NOMO-1 treated with dmso at 0.1 percent for 144 hours (cell line): ENCODE measurements around the gene COMMD10.
A peak's percentile ranks its signal among the peaks of the same experiment; 100 is the strongest.

Experiments used
- DNase-seq: peaks from one replicate; lab custom pipeline; 2025; ENCODE audit not compliant: unreplicated experiment; lab: John Stamatoyannopoulos, UW

The COMMD10 gene

DNA sequence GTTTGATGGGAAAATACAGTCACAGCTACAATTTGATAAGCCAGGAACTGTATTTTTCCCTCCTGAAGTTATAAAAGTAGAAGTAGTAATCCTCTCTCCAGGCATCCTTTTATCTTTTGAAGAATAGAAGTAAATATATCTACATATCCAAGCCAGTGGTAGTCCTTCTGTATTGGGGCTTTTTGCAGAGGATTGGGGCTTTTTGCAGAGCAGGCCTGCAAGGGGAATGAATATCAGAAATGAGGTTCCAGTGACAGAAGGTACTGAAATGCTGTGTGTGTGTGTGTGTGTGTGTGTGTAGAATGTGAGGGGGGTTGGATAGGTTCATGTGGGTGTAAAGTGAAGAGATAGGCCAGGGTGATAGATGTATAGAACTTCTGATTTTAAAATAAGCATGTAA, 127.4 kb downstream of the COMMD10 start:
- no peak for DNase-seq

DNA sequence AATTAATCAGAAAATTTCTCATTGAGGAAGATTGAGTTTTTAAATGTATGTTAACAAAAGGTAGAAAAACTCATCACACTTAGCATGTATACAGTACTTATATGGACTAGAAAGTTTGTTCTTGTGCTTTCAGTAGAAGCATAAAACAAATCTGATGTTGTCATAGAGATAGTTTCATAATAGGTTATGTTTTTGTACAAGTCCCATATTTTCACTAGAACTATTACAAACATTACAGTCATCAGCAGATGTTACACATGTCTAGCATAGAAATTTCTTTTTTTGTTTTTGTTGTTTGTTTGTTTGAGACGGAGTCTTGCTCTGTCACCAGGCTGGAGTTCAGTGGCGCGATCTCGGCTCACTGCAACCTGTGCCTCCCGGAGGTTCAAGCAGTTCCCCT, 131.4 kb downstream of the COMMD10 start:
- DNase-seq, result no peak

DNA sequence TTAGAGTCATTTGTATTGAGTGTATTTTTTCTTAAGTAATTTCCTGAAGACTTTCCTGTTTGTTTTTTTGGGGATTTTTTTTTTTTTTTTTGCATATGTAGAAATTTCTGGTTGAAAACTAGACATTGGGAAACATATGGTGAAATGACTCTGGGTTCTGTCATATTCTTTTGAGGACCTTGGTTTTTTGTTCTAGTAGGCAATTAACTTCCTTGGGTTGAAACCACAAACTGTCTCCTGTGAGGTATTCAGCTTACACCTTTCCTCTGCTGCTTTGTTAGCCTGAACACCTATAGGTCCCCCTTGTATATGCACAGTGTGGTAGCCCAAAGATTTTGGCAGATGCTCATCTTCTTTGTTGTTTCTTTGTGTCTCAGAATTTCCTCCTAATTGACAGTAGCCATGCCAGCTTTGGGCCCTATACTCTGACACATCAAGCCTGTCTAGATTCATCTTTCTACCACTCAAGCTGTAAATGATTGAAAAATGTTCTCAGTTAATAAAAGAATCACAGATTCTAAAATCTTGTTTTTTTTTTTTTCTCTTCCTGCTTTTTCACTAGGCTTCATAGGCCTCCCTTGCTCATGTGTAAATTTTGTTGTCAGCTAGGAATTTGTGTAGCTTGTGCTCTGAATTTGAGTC, 140.6 kb downstream of the COMMD10 start:
- DNase-seq, result peak; percentile 41

DNA sequence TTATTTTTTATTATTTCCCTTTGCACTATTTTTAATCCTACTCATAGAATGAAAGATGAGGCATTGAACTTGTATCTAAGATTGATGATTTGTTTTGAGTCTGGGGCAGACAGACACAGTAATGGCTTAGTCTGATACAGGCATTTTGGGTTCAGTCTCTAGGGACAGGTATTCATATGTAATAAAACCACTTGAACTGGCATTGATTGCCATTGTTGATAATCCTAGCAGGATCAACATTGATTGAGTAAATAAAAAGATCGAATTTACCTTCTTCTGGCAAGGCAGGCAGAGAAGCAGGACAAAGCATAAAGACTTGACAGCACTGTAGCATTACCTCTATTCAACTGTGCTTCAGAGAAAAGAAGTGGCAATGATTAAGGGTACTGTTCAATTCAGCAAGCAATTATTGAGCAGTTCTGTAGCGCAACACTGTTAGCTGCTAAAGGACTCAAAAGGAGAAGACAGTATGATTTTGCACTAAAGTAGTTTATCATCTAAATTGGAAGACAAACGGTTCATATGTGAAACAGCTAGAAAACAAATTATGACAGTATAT, 144.4 kb downstream of the COMMD10 start:
- no peak for DNase-seq

DNA sequence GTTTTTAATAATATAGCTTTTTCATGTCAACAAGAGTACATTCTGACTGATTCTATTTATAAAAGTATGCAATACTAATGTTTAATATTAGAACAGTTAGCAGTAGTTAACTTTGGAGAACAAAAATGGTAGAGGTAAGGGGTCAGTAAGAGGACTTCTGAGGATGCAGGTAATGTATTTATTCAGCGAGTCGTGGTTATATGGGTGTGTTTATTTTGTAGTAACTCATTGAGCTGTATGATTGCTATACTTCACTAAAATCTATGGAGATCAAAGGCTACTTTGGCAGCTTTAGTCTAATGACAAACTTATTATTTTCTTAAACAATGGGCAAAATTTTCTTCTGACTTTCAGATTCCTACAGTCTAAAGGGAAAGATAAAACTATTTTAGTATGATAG, 146.5 kb downstream of the COMMD10 start:
- no peak for DNase-seq

DNA sequence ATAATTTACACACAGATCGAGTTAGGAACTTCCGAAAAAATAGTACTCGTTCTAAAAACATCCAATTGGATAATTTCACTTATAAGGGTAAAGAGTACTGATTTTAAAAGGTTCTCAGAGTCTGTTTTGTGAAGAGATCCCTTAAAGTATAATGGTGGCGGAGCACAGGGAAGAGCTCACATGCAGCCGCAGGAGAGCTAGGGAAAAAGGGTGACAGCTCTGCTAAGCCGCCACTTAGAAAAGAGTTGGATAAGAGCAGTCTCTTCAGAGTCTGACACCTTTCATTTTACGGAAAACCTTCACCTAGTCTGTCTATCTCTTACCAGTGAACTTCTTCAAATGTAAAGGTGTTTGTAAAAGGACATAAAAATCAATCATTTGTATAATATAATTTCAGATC, 149.9 kb downstream of the COMMD10 start:
- no peak for DNase-seq

DNA sequence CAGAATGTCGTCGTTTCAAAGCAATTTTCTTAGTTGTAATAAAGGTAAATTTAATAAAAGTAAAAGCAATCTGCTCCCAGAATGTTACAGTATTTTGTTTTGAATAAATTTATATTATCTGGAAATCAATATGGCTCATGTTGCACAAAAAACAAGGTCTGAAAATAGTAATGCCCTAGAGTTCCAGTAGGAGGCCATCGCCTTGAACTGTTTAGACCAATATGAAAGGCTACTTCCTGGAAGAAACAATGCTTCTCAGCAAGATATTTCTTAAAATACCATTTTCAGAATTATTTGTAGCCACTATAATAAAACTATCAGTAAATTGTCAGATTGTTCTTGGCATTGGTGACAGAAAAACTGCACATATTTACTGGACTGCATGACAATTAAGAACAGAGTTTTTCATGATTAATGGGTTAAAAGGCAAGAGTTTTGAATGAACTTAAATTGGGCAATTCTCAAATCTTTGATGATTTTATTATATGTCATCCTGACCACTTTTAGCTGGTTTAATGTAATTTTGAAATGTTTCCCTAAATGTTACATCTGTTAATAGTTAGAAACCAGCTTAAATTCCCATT, 153.2 kb downstream of the COMMD10 start:
- no peak for DNase-seq

DNA sequence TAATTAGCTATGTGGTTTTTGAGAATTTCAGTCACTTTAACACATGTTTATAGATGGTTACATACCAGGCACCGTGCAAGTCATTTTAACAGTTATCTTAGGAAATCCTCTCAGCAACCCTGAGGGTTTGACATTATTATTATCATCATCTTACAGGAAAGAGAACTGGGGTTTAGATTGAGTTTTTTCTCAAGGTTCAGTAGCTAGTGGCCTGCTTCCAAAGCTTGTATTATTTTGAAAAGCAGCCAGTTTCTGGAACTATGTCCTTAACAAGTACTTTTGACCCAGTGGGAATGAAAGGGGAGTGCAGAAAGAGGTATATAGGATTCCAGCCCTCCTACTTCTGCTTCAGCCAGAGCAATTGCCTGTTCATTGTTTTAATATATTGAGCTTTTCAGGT, 157.5 kb downstream of the COMMD10 start:
- no peak for DNase-seq

DNA sequence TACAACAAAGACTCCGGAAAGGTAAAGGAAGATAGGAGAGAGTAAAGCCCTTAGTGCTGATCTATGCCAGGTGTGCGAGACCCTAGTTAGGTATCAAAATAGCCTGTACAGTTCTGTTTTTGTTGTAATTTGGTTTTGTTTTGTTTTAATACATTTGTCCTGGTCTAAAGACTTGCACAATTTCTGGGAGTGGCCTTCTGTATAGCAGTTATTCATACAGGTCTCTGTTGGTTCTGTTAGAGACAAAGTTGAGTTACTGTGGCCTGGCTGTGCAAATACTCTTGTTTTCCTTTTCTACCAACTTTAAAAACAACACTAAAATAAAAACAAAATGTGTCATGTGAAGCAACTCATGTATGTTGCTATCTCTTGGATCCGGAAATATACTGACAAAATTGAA, 163.6 kb downstream of the COMMD10 start:
- DNase-seq, result no peak

DNA sequence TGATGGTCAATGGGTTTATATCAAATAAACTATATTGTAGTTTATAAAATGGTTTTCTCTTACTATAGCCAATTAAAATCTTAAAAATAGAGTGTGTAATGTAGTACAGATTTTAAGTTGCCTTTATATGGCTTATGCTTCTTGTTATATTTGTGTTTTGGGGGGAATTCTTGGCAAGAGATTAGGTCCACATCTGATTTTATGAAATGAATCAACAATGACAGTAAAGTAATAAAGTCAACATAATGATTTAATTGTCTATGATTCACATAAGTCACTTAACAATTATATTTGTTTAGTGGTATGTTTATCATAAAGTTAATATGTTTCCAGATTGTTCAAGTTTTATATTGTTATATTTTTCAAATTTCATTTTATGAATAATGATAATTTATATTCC, 164.8 kb downstream of the COMMD10 start:
- no peak for DNase-seq

DNA sequence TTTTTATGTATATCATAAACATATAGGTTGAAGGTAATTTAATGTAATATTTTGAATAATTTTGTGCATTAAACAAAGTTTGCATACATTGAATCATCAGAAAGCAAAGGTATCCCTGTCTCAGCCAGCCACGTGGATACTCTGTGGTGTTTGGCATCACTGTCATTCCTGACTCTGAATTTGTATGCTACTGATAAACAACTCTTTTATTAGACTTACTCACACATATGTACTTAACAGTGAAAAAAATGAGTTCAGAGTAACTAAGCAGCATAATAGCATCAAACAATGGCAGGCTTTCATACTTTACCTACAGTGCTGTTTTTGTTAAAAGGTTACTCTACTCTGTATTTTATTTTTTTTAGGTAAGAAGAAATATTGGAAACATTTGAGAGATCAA, 171.9 kb downstream of the COMMD10 start:
- no peak for DNase-seq

DNA sequence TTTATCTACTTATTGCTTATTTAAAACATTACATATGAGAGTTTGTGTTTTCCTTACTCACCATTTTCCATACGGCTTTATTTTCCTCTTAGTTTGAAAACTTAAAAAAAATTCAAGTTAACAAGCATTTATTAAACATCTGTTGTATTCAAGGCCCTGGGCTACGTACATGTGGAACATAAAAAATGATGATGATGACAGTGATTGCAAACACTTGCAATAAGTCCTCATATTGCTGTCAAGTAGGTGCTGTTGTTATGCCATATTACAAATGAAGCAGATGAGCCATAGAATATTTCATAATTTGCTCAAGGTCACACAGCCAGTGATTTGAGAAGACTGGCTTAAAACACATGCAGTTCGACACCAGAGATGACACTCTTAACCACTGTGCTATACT, 180.6 kb downstream of the COMMD10 start:
- no peak for DNase-seq

DNA sequence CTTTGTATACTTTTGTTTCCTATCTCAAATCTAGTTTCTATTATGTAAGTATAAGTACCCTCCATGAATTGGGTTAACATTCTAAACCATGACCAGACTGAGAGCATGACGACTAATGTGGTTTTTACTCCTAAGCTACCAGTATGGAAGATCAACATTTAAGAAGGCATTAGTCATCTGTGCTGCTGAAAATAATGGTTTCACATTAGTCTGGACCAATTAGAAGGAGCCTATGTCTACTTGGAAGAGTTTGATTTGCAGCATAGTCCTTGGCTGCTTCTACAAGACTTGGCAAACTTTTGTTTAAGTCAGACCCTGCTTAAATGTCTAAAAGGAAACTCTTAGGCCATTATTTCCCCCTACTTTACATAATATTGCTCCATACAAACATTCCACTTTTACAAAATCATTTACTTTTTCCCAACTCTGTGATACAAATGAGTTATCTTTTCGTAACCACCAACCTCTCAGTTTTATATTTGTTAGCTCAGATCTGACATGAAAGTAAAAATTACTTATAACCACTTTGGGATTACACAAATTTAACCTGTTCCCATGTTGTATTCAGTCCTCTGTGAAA, 186.7 kb downstream of the COMMD10 start:
- no peak for DNase-seq

DNA sequence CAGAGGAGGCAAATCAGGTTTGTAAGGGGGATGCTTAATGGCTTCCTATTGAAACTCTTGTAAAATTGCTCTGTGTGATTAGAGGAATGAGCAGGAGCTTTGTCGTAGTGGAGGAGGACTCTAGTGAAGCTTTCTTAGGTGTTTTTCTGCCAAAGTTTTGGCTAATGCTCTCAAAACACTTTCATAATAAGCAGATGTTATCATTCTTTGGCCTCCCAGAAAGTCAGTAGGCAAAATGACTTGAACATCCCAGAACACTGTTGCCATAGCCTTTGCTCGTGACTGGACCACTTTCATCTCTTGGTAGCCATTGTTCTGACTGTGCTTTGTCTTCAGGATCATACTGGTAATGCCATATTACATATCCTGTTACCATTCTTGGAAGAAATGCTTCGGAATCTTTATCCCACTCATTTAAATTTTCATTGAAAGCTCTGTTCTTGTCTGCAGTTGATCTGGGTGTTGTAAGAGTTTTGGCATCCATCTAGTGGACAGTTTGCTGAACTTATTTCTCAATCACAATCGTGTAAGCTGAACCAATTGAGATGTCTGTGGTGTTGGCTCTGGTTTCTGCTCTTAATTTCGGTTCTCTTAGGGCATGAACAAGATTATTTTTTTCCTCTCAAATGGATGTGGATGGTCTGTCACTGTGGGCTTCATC, 187.6 kb downstream of the COMMD10 start:
- no peak for DNase-seq

DNA sequence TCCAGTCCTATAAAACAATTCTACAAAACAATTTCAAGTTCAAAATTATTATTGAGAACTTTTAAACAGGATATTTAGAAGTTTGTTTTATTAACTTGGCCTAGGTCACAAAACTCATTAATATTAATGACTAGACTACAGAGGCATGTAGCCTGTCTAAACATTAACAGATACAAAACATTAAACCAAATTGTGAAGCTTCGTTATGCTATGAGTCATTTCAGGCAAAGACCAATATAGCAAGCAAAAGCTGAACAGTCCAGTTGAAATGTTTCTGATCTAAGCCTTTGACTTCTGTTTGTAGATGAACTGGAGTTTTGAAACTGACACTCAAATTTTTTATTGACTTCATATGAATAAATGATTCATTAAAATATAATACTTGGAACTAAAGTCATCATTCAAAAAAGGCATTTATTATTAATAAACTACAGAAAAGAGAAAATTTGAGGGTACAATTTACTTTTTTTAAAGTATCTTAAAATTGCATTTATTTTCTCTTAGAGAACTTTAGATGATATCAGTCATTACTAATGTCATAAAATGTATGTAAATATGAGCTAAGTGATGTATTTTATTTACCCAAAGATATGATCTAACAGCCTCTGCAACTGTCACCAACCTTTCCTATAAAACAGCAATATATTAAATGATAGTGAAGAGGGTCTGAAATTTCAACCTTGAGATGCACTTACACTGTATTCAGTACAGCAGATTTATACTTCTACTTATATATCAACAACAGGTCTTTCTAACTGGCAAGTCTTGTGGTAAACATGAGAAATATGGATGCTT, 188.8 kb downstream of the COMMD10 start:
- DNase-seq, result no peak

DNA sequence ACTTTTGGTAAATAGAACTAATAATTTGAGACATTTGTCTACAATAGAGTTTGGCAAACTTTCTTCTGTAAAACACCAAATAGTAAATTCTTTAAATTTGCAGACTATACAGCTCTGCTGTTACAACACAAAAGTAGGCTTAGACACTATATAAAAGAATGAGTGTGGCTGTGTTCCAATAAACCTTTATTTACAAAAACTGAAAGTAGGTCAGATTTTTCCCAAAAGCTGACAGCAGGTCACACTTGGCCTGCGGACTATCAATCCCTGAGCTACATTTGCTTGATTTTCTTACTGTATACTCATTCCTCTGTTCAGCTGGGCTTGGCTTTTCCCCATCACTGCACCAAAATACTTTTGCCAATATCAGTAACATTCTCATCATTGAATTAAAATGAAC, 189.4 kb downstream of the COMMD10 start:
- no peak for DNase-seq

DNA sequence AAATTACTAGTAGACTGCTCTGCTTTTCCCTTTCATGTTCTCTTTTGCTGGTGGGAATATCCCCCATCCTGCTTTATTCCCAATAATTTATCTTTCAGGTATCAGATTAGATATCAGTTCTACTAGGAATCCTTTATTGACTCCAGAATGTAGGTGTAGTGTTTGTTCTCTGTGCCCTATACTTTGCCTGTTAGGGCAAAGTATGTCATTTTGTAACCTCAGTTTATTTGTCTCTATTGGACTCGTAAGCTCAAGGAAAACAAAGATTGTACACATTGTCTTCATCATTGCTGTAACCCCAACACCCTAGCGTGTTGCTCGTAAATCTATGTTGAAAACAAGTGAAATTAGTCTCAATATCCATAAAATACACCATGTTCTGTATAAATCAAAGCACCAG, 190.5 kb downstream of the COMMD10 start:
- no peak for DNase-seq

DNA sequence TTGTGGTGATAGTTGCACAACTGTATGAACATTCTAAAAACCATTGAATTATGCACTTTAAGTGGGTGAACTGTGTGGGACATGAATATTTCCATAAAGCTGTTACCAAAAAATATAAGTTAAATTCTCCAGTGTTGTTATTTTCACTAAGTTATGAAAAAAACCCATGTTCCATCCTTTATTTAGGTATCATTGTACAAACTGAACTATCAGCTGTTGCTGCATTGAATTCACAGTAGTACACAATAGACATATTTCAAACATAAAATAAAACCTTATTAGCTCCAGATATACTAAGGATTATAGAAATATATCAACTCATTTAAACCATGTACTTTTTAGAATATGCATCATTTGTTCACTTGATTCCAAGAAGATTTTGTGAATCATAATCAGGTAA, 192.1 kb downstream of the COMMD10 start:
- DNase-seq, result no peak

DNA sequence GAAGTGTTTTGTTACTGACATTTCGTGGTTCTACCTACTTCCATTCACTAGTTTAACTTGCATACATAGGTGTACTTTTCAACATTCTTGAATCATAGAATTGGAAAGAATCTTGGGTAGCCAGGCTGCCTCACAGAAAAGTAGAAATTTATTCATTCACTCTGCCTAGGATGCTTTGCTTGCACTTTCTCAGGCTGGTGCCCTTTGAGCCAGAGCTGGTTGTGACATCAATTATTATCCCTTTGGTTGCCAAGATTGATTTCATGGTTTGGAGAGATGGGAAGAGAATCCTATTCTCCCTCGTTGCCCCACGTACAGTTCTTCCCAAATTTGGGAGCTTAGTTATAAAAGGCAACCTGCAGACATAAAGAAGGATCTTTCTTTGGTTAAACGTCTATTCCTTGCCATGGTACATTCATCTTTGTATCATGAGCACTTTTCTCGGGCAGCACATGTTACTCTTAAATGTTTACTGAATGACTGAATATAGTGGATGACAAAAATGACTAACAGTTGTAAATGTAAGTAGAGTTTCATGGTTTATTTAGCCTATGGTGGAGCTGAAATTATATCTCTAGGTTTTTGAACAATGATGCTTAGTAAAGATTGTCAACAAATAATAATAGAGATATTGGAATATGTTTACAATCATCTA, 195.5 kb downstream of the COMMD10 start:
- no peak for DNase-seq

DNA sequence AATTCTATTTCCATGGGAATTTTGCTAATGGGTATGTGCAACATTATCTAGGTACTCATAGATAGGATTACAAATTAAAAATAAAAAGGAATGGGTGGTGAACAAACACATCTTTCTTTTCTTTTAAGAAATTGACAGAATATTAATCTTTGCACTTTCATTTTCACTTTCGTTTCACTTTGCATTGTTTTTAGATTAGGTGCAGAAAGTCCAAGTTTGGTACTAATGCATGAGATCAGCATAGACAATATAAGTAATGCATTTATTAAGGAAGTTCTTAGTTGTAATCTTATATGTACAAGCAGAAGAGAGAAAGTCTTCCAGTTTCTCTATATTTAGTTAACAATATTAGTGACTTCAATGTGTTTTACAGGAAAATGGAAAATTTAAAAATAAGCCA, 196.5 kb downstream of the COMMD10 start:
- no peak for DNase-seq

DNA sequence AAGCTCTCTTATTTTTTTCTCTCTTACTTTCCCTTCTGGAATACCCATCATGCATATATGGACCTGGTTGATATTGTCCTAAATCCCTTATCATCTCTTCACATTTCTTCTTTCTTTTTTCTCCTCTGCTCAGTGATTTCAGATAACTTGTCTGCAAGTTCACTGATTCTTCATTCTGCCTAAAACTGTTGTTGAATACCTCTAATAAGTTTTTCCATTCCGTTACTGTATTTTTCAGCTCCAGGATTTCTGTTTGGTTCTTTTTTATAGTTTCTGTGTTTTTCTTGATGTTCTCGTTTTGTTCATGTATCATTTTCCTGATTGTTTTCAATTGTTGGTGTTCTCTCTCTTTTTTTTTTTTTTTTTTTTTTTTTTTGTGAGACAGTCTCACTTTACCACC, 203.7 kb downstream of the COMMD10 start:
- DNase-seq, result no peak
